Omental fat pad (tissue), 4 donors: ENCODE results near the gene WNK3. TPM values are rescaled to one million over a fixed set of nuclear protein-coding genes. Genes with fewer than 3 reads are reported as not detected.

Source experiments
- ATAC-seq: fragments of 150-250 bp; one replicate; pipeline ENCODE4 v1.9.1; 2016; ENCODE audit warnings: mild to moderate bottlenecking, moderate library complexity; ENCODE audit not compliant: low FRiP score
- DNase-seq: peaks from one replicate; pipeline ENCODE4 v3.0.0-alpha.2; 2019; ENCODE audit warnings: low spot score
- total RNA-seq, 4 donors: library from RNA; depleted of rRNA; stranded (reverse); fragments of >200 nt; gene quantifications; one replicate each; pipeline ENCODE4 v1.1.0, GENCODE V29; 2016
- TF ChIP-seq, protein P1 (sequence below), 3 donors: fragments of 450-650 bp; IDR thresholded peaks; one replicate each; pipeline ENCODE4 v1.5.1; 2016 to 2017; ENCODE audit warnings: antibody characterized with exemption in 3 of 3, mild to moderate bottlenecking in 3 of 3, moderate library complexity in 2 of 3

WNK3 gene
- total RNA-seq, 4 donors from 2014 or later = 1.4 to 2.7 (median 1.6) TPM

DNA sequence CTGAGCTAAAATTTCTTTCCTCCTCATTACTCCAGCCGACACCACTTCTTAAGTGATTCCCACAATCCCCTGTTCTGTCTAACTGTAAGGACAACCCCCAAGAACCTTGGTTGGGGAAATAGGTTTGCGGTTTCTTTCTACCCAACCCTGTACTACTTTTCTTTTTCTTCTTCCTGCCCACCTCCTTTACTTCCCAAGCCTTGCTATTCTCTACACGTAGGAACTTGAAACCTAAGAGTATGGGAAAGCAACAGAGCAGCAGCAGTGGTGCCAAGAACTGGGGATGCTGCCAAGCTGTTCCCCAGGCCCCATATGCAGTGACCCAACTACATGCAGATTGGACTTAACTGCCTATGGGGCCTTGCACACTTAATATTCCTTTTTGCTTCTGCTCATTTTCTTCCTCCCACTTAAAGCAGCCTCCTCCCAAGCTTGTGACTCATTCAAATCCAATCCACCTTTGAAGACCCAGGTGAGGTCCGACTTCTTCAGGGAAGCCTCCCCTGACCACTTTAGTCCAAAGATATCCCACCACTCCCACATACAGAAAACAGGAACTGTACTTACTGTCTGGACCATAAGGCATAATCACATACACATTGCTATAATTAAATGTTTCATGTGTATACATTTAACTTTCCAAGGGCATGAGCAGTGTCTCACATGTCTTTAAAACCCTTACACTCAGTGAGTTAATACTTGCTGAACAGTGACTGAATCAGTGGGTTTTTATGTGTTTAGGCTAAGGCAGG, 176.5 kb downstream of the WNK3 start:
- DNase-seq (no peak), ATAC-seq (no peak)
- TF ChIP-seq, protein P1, sequence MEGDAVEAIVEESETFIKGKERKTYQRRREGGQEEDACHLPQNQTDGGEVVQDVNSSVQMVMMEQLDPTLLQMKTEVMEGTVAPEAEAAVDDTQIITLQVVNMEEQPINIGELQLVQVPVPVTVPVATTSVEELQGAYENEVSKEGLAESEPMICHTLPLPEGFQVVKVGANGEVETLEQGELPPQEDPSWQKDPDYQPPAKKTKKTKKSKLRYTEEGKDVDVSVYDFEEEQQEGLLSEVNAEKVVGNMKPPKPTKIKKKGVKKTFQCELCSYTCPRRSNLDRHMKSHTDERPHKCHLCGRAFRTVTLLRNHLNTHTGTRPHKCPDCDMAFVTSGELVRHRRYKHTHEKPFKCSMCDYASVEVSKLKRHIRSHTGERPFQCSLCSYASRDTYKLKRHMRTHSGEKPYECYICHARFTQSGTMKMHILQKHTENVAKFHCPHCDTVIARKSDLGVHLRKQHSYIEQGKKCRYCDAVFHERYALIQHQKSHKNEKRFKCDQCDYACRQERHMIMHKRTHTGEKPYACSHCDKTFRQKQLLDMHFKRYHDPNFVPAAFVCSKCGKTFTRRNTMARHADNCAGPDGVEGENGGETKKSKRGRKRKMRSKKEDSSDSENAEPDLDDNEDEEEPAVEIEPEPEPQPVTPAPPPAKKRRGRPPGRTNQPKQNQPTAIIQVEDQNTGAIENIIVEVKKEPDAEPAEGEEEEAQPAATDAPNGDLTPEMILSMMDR (IDR thresholded peaks at IDR 0.05) = no peak

DNA sequence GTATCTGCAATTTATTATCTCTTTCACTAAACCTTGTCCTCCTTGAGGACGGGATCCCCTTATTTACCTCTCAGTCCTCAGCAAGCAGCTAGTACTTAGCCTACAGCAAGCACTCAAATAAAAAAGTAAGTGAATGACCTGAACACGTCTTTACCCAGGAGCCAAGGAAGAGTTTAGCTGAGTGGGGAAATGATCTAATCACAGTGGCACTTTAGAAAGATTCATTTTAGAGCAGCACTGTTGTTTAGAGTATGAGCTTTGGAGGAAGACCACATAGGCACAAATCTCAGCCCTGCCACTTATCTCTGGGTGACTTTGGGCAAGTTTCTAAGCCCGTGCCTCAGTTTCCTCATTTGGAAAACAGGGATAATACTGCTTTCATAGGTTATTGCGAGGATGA, 177.4 kb downstream of the WNK3 start:
- TF ChIP-seq, protein P1 (IDR thresholded peaks at IDR 0.05) = no peak
- no peak for ATAC-seq
- no peak for DNase-seq

DNA sequence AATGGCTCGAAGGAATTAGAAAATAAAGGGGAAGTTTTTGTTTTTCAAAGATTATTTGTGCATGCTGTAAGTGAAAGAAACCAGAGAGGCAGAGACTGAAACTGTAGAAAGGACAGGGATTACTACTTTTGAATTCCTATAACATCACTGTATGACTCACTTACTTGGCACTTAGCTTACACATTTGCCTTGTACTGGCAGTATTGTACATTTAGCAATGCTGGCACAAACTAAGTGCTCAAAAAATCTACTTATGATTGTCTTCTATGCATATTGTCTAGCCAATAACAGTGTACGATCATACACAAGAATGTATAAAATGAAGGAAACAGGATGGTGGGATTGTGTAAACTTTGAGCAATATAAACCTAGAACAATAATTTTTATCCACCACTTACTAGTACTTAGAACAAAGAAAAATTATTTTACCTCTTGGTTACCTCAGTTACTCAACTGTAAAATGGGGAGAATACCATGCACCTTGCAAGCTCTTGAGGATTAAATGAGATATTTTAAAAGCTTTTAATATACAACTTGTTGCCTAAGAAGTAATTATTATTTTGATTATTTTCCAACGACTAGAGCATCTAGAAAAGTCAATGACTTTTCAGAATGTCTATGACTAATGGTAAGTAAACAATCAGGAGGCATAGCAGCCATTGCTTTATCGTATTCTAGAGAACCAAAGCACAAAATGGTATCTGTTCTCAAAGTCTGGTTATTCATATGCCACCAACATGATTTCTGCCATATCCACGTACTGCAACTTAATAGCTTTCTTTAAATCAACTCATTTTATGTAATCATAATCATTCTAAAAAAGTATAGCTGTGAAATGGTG, 179.5 kb downstream of the WNK3 start:
- TF ChIP-seq, protein P1 (IDR thresholded peaks at IDR 0.05) = no peak
- no peak for DNase-seq
- ATAC-seq = no peak

DNA sequence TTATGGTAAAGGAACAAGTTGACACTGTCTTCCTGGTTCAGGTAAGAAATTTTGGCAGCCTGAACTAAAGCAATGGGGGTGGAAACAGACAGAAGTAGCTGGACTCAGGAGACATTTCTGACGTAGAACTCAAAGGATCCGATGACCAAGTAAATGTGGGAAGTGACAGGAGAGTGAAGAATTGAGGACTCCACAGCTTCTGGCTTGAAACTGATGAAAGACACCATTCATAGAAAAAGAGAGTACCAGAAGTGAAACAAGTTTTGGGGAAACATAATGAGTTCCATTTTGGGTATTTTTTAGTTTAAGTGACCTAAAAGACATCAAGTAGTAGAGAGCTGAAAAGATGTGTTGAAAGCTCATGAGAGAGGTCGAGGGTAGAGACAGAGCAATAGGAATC, 180.5 kb downstream of the WNK3 start:
- DNase-seq (no peak), ATAC-seq (no peak)
- TF ChIP-seq, protein P1 (IDR thresholded peaks at IDR 0.05) = no peak

DNA sequence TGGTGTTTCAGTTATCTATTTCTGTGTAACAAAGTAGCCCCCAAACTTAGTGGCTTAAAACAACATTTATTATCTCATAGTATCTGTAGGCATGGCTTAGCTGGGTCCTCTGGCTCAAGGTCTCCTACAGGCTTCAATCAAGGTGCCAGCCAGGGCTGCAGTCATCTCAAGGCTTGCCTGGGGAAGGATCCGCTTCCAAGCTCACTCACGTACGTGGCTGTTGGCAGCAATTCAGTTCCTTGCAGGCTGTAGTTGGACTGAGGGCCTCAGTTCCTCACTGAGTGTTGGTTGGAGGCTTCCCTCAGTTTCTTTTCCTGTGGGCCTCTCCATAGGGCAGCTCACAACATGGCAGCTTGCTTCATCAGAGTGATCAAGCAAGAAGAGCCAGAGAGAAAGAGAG, 184.1 kb downstream of the WNK3 start:
- no peak for DNase-seq
- ATAC-seq = no peak

DNA sequence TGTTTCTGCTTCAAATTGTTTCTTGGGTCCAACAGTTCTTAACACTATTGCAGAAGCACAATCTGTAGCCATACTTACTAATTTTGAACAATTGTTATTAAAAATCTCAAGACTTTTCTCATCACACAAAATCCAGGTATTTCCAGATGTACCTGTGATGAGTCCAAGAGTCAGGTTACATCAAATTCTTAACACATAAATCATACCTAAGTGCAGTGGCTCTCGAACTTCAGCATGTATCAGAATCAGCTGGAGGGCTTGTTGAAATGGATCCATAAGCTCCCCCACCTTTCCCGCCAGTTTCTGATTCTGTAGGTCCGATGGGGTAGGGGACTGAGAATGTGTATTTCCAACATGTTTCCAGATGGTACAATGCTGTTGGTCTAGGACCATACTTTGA, 185.4 kb downstream of the WNK3 start:
- TF ChIP-seq, protein P1 (IDR thresholded peaks at IDR 0.05) = no peak
- ATAC-seq = no peak
- no peak for DNase-seq

More for the DNA sequence above, 184.1 kb downstream of the WNK3 start:
- TF ChIP-seq, protein P1 (IDR thresholded peaks at IDR 0.05) = no peak
